ENCODE results near the gene ASPG. TPM values are rescaled to one million over a fixed set of nuclear protein-coding genes. Genes with fewer than 3 reads are reported as not detected.

ASPG gene
- total RNA-seq, 4 donors from 2014 or later = 0.33 to 0.75 (median 0.45) TPM; not detected in 1

GRCh38 chr14:104109731-104110361, 24.3 kb downstream of the ASPG start:
- TF ChIP-seq, protein P1, sequence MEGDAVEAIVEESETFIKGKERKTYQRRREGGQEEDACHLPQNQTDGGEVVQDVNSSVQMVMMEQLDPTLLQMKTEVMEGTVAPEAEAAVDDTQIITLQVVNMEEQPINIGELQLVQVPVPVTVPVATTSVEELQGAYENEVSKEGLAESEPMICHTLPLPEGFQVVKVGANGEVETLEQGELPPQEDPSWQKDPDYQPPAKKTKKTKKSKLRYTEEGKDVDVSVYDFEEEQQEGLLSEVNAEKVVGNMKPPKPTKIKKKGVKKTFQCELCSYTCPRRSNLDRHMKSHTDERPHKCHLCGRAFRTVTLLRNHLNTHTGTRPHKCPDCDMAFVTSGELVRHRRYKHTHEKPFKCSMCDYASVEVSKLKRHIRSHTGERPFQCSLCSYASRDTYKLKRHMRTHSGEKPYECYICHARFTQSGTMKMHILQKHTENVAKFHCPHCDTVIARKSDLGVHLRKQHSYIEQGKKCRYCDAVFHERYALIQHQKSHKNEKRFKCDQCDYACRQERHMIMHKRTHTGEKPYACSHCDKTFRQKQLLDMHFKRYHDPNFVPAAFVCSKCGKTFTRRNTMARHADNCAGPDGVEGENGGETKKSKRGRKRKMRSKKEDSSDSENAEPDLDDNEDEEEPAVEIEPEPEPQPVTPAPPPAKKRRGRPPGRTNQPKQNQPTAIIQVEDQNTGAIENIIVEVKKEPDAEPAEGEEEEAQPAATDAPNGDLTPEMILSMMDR (IDR thresholded peaks at IDR 0.05) = no peak
- TF ChIP-seq POLR2A (IDR thresholded peaks at IDR 0.05; ENCODE audit: low read depth) (no peak), POLR2AphosphoS5 (IDR thresholded peaks at IDR 0.05) (no peak), EP300 (IDR thresholded peaks at IDR 0.05) (no peak)
- 90% methylated on average over 17 of the region's 24 CpGs for WGBS
- H3K4me3 ChIP-seq = no peak overlapping the region
- H3K27me3 ChIP-seq = peaks cover 0 to 30% (median 0%) of the 10 kb centered on the region in 4 donors
- H3K9me3 ChIP-seq = no peaks in the 10 kb centered on the region
- H3K36me3 ChIP-seq = no peaks in the 10 kb centered on the region
- intact Hi-C loops (cut with DNase I) = no loop called here
- H3K4me1 ChIP-seq = no peaks in the 10 kb centered on the region
- no peak overlapping the region for H3K27ac ChIP-seq (replicated peaks in 1 of 4)
- DNase-seq (ENCODE audit: extremely low spot score) = no peak

GRCh38 chr14:104110491-104111209, 25.1 kb downstream of the ASPG start:
- Histone ChIP-seq H3K27ac (replicated peaks in 1 of 4) (no peak overlapping the region), H3K9me3 (no peaks in the 10 kb centered on the region), H3K36me3 (no peaks in the 10 kb centered on the region), H3K4me1 (no peaks in the 10 kb centered on the region), H3K4me3 (no peak overlapping the region), H3K27me3 (peaks cover 0 to 38% (median 0%) of the 10 kb centered on the region in 4 donors)
- intact Hi-C loops (cut with DNase I) = no loop called here
- DNase-seq (ENCODE audit: extremely low spot score) = no peak
- 70% methylated on average over 11 of the region's 18 CpGs for WGBS
- TF ChIP-seq, protein P1 (IDR thresholded peaks at IDR 0.05) = no peak
- TF ChIP-seq EP300 (IDR thresholded peaks at IDR 0.05) = no peak
- TF ChIP-seq POLR2A (IDR thresholded peaks at IDR 0.05; ENCODE audit: low read depth) = no peak
- TF ChIP-seq POLR2AphosphoS5 (IDR thresholded peaks at IDR 0.05) = no peak

GRCh38 chr14:104111301-104112112, 26.0 kb downstream of the ASPG start:
- no peak overlapping the region for H3K4me3 ChIP-seq
- no peak for DNase-seq (ENCODE audit: extremely low spot score)
- peaks cover 0 to 47% (median 0%) of the 10 kb centered on the region in 4 donors for H3K27me3 ChIP-seq
- TF ChIP-seq POLR2A (IDR thresholded peaks at IDR 0.05; ENCODE audit: low read depth) = no peak
- no peak for TF ChIP-seq EP300 (IDR thresholded peaks at IDR 0.05)
- TF ChIP-seq, protein P1 (IDR thresholded peaks at IDR 0.05) = no peak
- TF ChIP-seq POLR2AphosphoS5 (IDR thresholded peaks at IDR 0.05) = no peak
- H3K36me3 ChIP-seq = no peaks in the 10 kb centered on the region
- H3K4me1 ChIP-seq = peaks cover 2 to 7% (median 5%) of the 10 kb centered on the region in 4 donors
- H3K27ac ChIP-seq (replicated peaks in 1 of 4) = no peak overlapping the region
- 74% methylated on average over 6 of the region's 21 CpGs for WGBS
- intact Hi-C loops (cut with DNase I) = no loop called here
- H3K9me3 ChIP-seq = no peaks in the 10 kb centered on the region

- Histone ChIP-seq H3K27me3 (peaks cover 0 to 53% (median under 1%) of the 10 kb centered on the region in 4 donors), H3K4me3 (no peak overlapping the region), H3K4me1 (peaks cover 4 to 13% (median 11%) of the 10 kb centered on the region in 4 donors), H3K9me3 (no peaks in the 10 kb centered on the region), H3K27ac (replicated peaks in 1 of 4) (no peak overlapping the region), H3K36me3 (no peaks in the 10 kb centered on the region)
- TF ChIP-seq EP300 (IDR thresholded peaks at IDR 0.05) (no peak), POLR2A (IDR thresholded peaks at IDR 0.05; ENCODE audit: low read depth) (no peak), POLR2AphosphoS5 (IDR thresholded peaks at IDR 0.05) (no peak)
- TF ChIP-seq, protein P1 (IDR thresholded peaks at IDR 0.05) = no peak
- 91% methylated on average over 4 of the region's 6 CpGs for WGBS
- no peak for DNase-seq (ENCODE audit: extremely low spot score)
- intact Hi-C loops (cut with DNase I) = no loop called here
These were observed 26.6 kb downstream of the ASPG start for GRCh38 chr14:104112113-104112505.
